Measurements from ENCODE around the gene CEACAM19. TPM values are rescaled to one million over a fixed set of nuclear protein-coding genes. Genes with fewer than 3 reads are reported as not detected.
A peak's percentile ranks its signal among the peaks of the same experiment; 100 is the strongest.

CEACAM19 gene
- total and polyA plus RNA-seq, 2 of the 13 experiments (the other 11 are each of a cell fraction or from before 2014, with no cell fraction given), result 1.3 to 4.0 TPM

DNA sequence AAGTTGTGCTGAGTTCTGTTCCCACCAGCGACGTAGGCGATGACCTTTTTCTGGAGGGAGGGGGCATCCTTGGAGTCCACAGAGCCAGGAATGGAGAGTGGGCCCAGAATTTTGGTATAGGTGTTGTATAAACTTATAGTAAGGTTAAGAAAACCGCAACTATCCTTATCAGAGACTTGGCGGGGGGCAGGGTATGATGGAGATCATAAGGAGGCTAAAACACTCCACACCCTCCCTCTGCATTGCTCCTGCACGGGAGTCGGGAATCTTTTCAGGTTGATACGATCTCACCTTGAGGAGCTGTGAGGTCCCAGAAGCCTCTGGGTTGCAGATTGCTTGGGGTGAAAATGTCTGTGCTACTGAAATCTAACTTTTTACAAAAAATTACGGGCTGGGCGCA is 6.3 kb upstream of the CEACAM19 start:
- FAIRE-seq (no peak), DNase-seq (ENCODE audit: low spot score) (no peak), ATAC-seq (no peak)
- CTCF ChIA-PET (ENCODE audit: low intra/inter-chr PET ratio, low total read pairs), result no interaction called here
- Histone ChIP-seq H3K27me3 (ENCODE audit: control insufficient read depth in 1 of 2, insufficient read depth in 2 of 2, low read length in 2 of 2) (no peaks in the 10 kb centered on the region), H3K9me3 (ENCODE audit: low read length) (no peaks in the 10 kb centered on the region), H4K20me1 (ENCODE audit: insufficient read depth, low read length) (0 out of 2 replicates have a peak, but pooled peaks cover 1% of the 10 kb centered on the region), H3K79me2 (ENCODE audit: insufficient read depth, low read length) (no peaks in the 10 kb centered on the region), H3K4me1 (ENCODE audit: insufficient read depth, low read length) (peaks cover 7% of the 10 kb centered on the region), H2AFZ (ENCODE audit: low read length) (no peak overlapping the region), H3K9ac (ENCODE audit: insufficient read depth, low read depth, low read length) (no peak overlapping the region), H3K4me2 (ENCODE audit: low read depth, low read length) (no peak overlapping the region), H3K27ac (ENCODE audit: extremely low read length, insufficient read depth, low read length) (no peak overlapping the region), H3K4me3 (replicated peaks in 1 of 3; ENCODE audit: insufficient read depth in 1 of 3, low read depth in 2 of 3, low read length in 3 of 3) (no peak overlapping the region), H3K36me3 (replicated peaks in 1 of 2; ENCODE audit: control insufficient read depth in 1 of 2, insufficient read depth in 2 of 2, low read length in 2 of 2) (peaks cover 20 to 35% of the 10 kb centered on the region in 2 experiments)
- no TSS peak for BruUV-seq (replicated peaks)
- intact Hi-C loops (cut with micrococcal nuclease; ENCODE audit: unreplicated experiment), result no loop called here
- POLR2A ChIA-PET, result no interaction called here
- in situ Hi-C loops (cut with HindIII; ENCODE audit: extremely low pct_ligation_motif_present, low pct_unique_long_range_greater_than_20kb), result no loop called here
- TF ChIP-seq ZNF225 (CRISPR knock-in tag; IDR thresholded peaks at IDR 0.05) (no peak), ZNF749 (CRISPR knock-in tag; IDR thresholded peaks at IDR 0.05; ENCODE audit: borderline replicate concordance) (no peak), RARG (CRISPR knock-in tag; IDR thresholded peaks at IDR 0.05; ENCODE audit: low read depth) (no peak), JDP2 (CRISPR knock-in tag; IDR thresholded peaks at IDR 0.05; ENCODE audit: borderline replicate concordance) (no peak), IKZF1 (IDR thresholded peaks at IDR 0.05) (no peak), SNAPC2 (CRISPR knock-in tag; IDR thresholded peaks at IDR 0.05) (no peak), CBX5 (CRISPR knock-in tag; IDR thresholded peaks at IDR 0.05; ENCODE audit: borderline replicate concordance) (no peak), POLR2G (IDR thresholded peaks at IDR 0.05; ENCODE audit: low read depth, low read length) (peak; percentile 42; the same call in 1 of the 2 replicates), STAG1 (CRISPR knock-in tag; IDR thresholded peaks at IDR 0.05) (no peak), RBM22 (optimal IDR thresholded peaks at IDR 0.05; ENCODE audit: low read length) (peak; percentile 85), PPARG (CRISPR knock-in tag; conservative IDR thresholded peaks at IDR 0.05) (no peak), ZNF431 (CRISPR knock-in tag; IDR thresholded peaks at IDR 0.05; ENCODE audit: borderline replicate concordance, low read depth) (no peak), ATF1 (CRISPR knock-in tag; IDR thresholded peaks at IDR 0.05) (no peak)
- TF ChIP-seq, protein P1, sequence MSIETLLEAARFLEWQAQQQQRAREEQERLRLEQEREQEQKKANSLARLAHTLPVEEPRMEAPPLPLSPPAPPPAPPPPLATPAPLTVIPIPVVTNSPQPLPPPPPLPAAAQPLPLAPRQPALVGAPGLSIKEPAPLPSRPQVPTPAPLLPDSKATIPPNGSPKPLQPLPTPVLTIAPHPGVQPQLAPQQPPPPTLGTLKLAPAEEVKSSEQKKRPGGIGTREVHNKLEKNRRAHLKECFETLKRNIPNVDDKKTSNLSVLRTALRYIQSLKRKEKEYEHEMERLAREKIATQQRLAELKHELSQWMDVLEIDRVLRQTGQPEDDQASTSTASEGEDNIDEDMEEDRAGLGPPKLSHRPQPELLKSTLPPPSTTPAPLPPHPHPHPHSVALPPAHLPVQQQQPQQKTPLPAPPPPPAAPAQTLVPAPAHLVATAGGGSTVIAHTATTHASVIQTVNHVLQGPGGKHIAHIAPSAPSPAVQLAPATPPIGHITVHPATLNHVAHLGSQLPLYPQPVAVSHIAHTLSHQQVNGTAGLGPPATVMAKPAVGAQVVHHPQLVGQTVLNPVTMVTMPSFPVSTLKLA (IDR thresholded peaks at IDR 0.05), result no peak
- 97% methylated on average over 10 of the region's 10 CpGs for WGBS (ENCODE audit: low lambda C conversion rate)
